HG03135 (cell line): ENCODE measurements around the gene QSOX1.

Source experiments
- ATAC-seq: cut with Tn5 transposase; IDR thresholded peaks from one replicate; pipeline ENCODE4 v1.9.1; 2021; ENCODE audit warnings: mild to moderate bottlenecking, moderate library complexity; ENCODE audit not compliant: unreplicated experiment

QSOX1 gene

GRCh38 chr1:180169640-180170195, 15.0 kb downstream of the QSOX1 start:
- ATAC-seq = no peak

GRCh38 chr1:180170546-180171151, 16.0 kb downstream of the QSOX1 start:
- ATAC-seq = no peak

GRCh38 chr1:180171691-180172090, 17.0 kb downstream of the QSOX1 start:
- ATAC-seq = no peak

GRCh38 chr1:180173451-180173850, 18.8 kb downstream of the QSOX1 start:
- ATAC-seq = no peak

DNA sequence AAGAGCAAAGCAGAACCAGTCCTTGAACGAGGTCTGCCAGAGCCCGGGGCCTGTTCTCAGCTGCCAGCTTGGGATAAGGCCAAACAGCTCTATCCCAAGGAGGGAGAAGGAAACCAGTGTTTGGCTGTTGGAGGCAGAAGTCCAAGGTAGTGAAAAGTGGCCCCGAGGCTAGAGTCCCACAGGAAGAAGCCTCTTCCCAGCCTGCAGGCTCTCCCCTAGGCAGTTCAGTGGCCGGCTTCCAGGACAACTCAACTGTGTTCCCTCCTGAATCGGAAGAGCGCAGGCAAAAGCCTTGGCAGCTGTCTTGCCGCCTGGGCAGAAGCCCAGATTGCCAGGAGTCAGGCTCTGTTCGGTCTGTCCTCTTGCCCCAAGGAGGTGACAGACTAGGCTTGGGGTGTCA, 19.3 kb downstream of the QSOX1 start:
- no peak for ATAC-seq

- no peak for ATAC-seq
Observed at GRCh38 chr1:180175291-180175690, 20.6 kb downstream of the QSOX1 start.

- ATAC-seq = no peak
Observed at GRCh38 chr1:180175806-180176205, 21.1 kb downstream of the QSOX1 start.

GRCh38 chr1:180176965-180177364, 22.3 kb downstream of the QSOX1 start:
- ATAC-seq = no peak

- ATAC-seq = no peak
Observed at GRCh38 chr1:180177931-180178330, 23.3 kb downstream of the QSOX1 start.

GRCh38 chr1:180178511-180179161, 24.0 kb downstream of the QSOX1 start:
- ATAC-seq = no peak

DNA sequence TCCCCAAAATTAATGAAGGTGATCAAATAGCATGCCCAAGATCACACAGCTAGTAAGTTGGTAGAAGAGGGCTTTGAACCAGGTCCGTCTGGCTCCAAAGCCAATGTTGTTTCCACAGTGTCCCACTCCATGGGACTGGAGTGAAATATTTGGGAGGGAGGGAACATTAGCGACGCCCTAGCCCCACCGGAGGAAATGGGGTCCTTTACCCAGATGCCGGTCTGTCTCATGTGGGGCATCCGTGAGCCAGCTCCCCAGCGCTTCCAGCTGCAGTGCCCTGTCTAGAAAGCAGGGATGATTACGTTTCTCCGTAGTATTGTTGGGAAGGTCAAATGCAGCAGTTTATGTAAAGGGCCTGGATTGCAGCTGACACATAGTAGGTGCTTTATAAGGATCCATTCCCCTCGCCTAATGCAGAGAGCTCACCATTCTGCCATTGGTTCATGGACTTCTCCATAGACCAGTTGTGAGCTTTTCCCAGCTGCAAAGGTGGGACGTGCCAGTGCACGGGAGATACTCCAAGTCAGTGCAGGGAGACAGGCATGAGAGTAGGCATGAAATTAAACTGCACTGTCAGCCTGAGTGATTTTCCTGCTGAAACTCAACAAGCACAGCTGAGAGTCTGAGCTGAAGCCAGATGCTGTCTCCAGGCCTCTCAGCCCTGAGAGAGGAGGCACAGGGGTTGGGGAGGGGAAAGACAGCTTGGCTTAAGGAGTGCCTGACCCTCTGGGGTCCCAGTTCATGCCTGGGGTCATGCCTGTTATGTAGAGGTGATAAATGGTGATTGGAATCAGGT, 24.7 kb downstream of the QSOX1 start:
- no peak for ATAC-seq

DNA sequence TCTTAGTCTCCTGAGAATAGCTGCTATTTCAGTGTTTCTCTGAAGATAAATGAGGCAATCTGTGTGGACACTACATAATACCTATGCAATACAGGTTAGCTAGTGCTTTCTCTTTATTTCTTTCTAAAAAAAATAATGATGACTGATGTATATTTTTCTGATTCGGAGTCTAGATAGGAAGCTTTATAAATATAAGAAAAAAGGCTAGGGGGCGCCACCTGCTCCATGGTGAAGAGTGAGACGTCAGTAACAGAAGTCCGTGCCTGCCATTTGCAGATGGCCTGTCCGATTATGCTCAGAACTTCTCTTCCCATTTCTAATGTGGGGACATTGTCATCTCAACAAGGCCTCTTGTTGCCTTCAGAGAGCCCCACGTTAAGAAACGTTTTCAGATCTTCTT, 26.4 kb downstream of the QSOX1 start:
- no peak for ATAC-seq

- no peak for ATAC-seq
Observed at GRCh38 chr1:180181996-180182642, 27.4 kb downstream of the QSOX1 start.

DNA sequence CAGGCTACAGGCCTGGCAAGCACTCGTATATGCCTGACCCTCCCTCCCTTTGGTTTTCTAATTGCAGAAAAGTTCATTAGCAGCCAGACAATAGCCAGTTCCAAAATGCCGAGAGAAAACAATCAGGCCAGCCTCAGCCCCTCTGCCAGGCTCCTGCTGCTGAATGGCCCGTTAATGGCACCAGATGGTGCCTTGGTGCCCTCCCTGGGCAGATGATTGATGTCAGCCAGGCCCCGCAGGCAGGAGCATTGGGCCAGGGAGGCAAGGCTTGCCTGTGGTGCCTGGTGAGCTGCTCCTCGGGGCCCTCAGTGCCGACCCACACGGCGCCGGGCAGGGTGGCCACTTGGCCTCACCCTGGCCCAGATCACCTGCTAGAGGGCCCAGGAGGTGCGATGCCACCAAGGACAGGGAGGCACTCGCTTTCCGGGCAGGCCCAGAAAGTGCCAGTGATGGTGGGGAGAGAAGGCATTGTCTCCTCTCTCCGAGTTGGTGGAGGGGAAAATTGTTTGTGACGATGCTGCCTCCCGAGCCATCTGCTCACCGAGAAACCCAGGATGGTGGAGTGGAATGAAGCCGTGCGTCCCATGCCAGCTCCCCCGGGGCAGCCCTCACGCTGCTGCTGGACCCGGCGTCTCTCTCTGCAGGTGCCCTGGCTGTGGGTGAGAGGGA, 28.1 kb downstream of the QSOX1 start:
- ATAC-seq = no peak

DNA sequence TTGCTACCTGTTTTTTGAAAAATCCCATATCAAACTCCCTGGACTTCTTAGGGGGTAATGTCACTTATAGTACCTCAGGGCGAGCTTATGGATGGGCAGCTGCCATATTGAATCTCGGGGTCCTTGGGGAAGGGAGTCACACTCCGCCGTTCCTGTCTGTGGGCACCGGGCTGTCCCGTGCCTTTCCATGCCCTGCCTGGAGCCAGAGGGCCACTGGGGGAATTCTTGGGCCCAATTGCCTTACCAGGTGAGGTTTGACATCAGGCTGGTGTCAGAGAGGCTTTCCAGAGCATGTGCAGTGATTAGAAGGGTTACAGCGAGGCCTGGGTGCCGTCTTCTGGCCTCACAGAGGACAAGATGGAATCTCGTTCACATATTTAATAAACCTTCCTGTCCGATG, 28.8 kb downstream of the QSOX1 start:
- ATAC-seq = no peak

GRCh38 chr1:180184041-180184440, 29.4 kb downstream of the QSOX1 start:
- ATAC-seq = no peak

- ATAC-seq = no peak
Observed at GRCh38 chr1:180185281-180185680, 30.6 kb downstream of the QSOX1 start.

GRCh38 chr1:180185971-180186645, 31.4 kb downstream of the QSOX1 start:
- ATAC-seq = no peak

GRCh38 chr1:180186831-180187230, 32.2 kb downstream of the QSOX1 start:
- ATAC-seq = no peak

- ATAC-seq = no peak
Observed at GRCh38 chr1:180187626-180188025, 33.0 kb downstream of the QSOX1 start.
